H9 (cell line): Measurements from ENCODE around the gene CPLX1. TPM values are rescaled to one million over a fixed set of nuclear protein-coding genes. Genes with fewer than 3 reads are reported as not detected.

Experiments used
- DNase-seq: peaks from one replicate; pipeline ENCODE4 v3.0.0-alpha.2; 2017
- H2AFZ ChIP-seq: one replicate; pipeline ENCODE4 v1.6.1; 2013; ENCODE audit warnings: mild to moderate bottlenecking, low read length, control low read depth, moderate library complexity
- H2AK5ac ChIP-seq: 2 replicates; pipeline ENCODE4 v1.6.1; 2013; ENCODE audit warnings: low read length, control low read depth, mixed read lengths; ENCODE audit not compliant: insufficient read length
- H2BK120ac ChIP-seq: one replicate; pipeline ENCODE4 v1.6.1; 2013; ENCODE audit warnings: low read depth, mild to moderate bottlenecking, low read length, control low read depth, inconsistent platforms; ENCODE audit not compliant: poor library complexity, severe bottlenecking
- H2BK12ac ChIP-seq: 2 replicates; pipeline ENCODE4 v1.6.1; 2013; ENCODE audit warnings: low read length, control low read depth, mixed read lengths, low read depth; ENCODE audit not compliant: insufficient read length
- H2BK15ac ChIP-seq: 2 replicates; pipeline ENCODE4 v1.6.1; 2013; ENCODE audit warnings: low read depth, low read length, control low read depth
- H2BK20ac ChIP-seq: one replicate; pipeline ENCODE4 v1.6.1; 2013; ENCODE audit warnings: low read depth, mild to moderate bottlenecking, low read length, control low read depth, inconsistent platforms; ENCODE audit not compliant: poor library complexity, severe bottlenecking
- H2BK5ac ChIP-seq: 2 replicates; pipeline ENCODE4 v1.6.1; 2013; ENCODE audit warnings: low read length, control low read depth, mixed read lengths; ENCODE audit not compliant: insufficient read length
- H3K14ac ChIP-seq: 2 replicates; pipeline ENCODE4 v1.6.1; 2013; ENCODE audit warnings: low read length, control low read depth; ENCODE audit not compliant: insufficient read depth
- H3K18ac ChIP-seq: 2 replicates; pipeline ENCODE4 v1.6.1; 2013; ENCODE audit warnings: low read depth, mild to moderate bottlenecking, mixed read lengths, low read length, control low read depth; ENCODE audit not compliant: insufficient read length
- H3K23ac ChIP-seq: 2 replicates; pipeline ENCODE4 v1.6.1; 2013; ENCODE audit warnings: low read length, control low read depth, mixed read lengths, low read depth; ENCODE audit not compliant: insufficient read length
- H3K23me2 ChIP-seq: 2 replicates; pipeline ENCODE4 v1.6.1; 2013; ENCODE audit warnings: low read depth, mild to moderate bottlenecking, mixed read lengths, low read length, control low read depth; ENCODE audit not compliant: insufficient read length, poor library complexity, severe bottlenecking
- H3K27ac ChIP-seq: 2 replicates; pipeline ENCODE4 v1.5.1; 2013; ENCODE audit warnings: low read length, control low read depth, mixed read lengths, low read depth; ENCODE audit not compliant: insufficient read length
- H3K27me3 ChIP-seq: 2 replicates; pipeline ENCODE4 v1.6.1; 2013; ENCODE audit warnings: low read length, control low read depth, inconsistent platforms; ENCODE audit not compliant: insufficient read depth
- H3K4ac ChIP-seq: 2 replicates; pipeline ENCODE4 v1.6.1; 2013; ENCODE audit warnings: low read depth, mild to moderate bottlenecking, control low read depth, inconsistent platforms, low read length, moderate library complexity
- H3K4me1 ChIP-seq: 2 replicates; pipeline ENCODE4 v1.6.1; 2013; ENCODE audit warnings: low read length, control low read depth, inconsistent platforms; ENCODE audit not compliant: insufficient read depth
- H3K4me2 ChIP-seq: 2 replicates; pipeline ENCODE4 v1.6.1; 2013; ENCODE audit warnings: low read length, control low read depth, mixed read lengths; ENCODE audit not compliant: insufficient read length, insufficient read depth
- H3K56ac ChIP-seq: 2 replicates; pipeline ENCODE4 v1.6.1; 2013; ENCODE audit warnings: low read depth, mild to moderate bottlenecking, mixed read lengths, low read length, control low read depth; ENCODE audit not compliant: insufficient read length
- H3K79me1 ChIP-seq: 2 replicates; pipeline ENCODE4 v1.6.1; 2013; ENCODE audit warnings: low read depth, mild to moderate bottlenecking, moderate library complexity, low read length, control low read depth, inconsistent platforms; ENCODE audit not compliant: insufficient read depth, poor library complexity, severe bottlenecking
- H3K79me2 ChIP-seq: 2 replicates; pipeline ENCODE4 v1.6.1; 2013; ENCODE audit warnings: low read length, control low read depth, inconsistent platforms; ENCODE audit not compliant: insufficient read depth
- H3K9ac ChIP-seq: 2 replicates; pipeline ENCODE4 v1.6.1; 2013; ENCODE audit warnings: low read length, control low read depth, mixed read lengths; ENCODE audit not compliant: insufficient read length; ENCODE audit errors: extremely low read depth
- H3K9me3 ChIP-seq: one replicate; pipeline ENCODE4 v1.6.1; 2013; ENCODE audit warnings: low read depth, low read length, inconsistent platforms; ENCODE audit not compliant: control insufficient read depth
- H3T11ph ChIP-seq: one replicate; pipeline ENCODE4 v1.6.1; 2013; ENCODE audit warnings: mild to moderate bottlenecking, low read length, control low read depth, inconsistent platforms
- H4K20me1 ChIP-seq: one replicate; pipeline ENCODE4 v1.6.1; 2013; ENCODE audit not compliant: control insufficient read depth, insufficient read length, insufficient read depth
- H4K5ac ChIP-seq: 2 replicates; pipeline ENCODE4 v1.6.1; 2013; ENCODE audit warnings: low read depth, mild to moderate bottlenecking, mixed read lengths, low read length, control low read depth; ENCODE audit not compliant: insufficient read length
- H4K8ac ChIP-seq: replicated peaks from 2 replicates; pipeline ENCODE4 v1.6.1; 2013; ENCODE audit warnings: low read length, control low read depth, mixed read lengths, low read depth; ENCODE audit not compliant: insufficient read length
- H4K91ac ChIP-seq: 2 replicates; pipeline ENCODE4 v1.6.1; 2013; ENCODE audit warnings: low read depth, mild to moderate bottlenecking, moderate library complexity, mixed read lengths, low read length, control low read depth; ENCODE audit not compliant: insufficient read length
- H3K27ac Mint-ChIP-seq, 3 experiments: 2 replicates in 2 of 3; 3 replicates in 1 of 3; pipeline ENCODE4 v1.8.0; 2020 to 2021; ENCODE audit warnings: mixed read lengths in 3 of 3, mild to moderate bottlenecking in 1 of 3, moderate library complexity in 1 of 3
- H3K27me3 Mint-ChIP-seq: 2 replicates; pipeline ENCODE4 v1.8.0; 2021; ENCODE audit warnings: low read depth, mild to moderate bottlenecking, moderate library complexity, mixed read lengths
- H3K36me3 Mint-ChIP-seq, 3 experiments: 2 replicates in 2 of 3; 3 replicates in 1 of 3; pipeline ENCODE4 v1.8.0; 2020 to 2021; ENCODE audit warnings: low read depth in 3 of 3, mixed read lengths in 3 of 3; ENCODE audit not compliant: insufficient read depth in 1 of 3
- H3K4me1 Mint-ChIP-seq, 2 experiments: 2 replicates each; pipeline ENCODE4 v1.8.0; 2020; ENCODE audit warnings: mixed read lengths in 2 of 2
- H3K4me3 Mint-ChIP-seq, 2 experiments: 2 replicates in 1 of 2; 3 replicates in 1 of 2; pipeline ENCODE4 v1.8.0; 2020 to 2021; ENCODE audit warnings: mild to moderate bottlenecking in 2 of 2, mixed read lengths in 2 of 2, moderate library complexity in 1 of 2
- H3K9me3 Mint-ChIP-seq, 2 experiments: 2 replicates in 1 of 2; 3 replicates in 1 of 2; pipeline ENCODE4 v1.8.0; 2020; ENCODE audit warnings: mild to moderate bottlenecking in 2 of 2, mixed read lengths in 2 of 2, moderate library complexity in 1 of 2
- WGBS: extraction: QIAGEN DNeasy Blood & Tissue Kit; methylation state at CpG from one replicate; pipeline ENCODE4 v1.1.7; 2013; ENCODE audit warnings: missing lambda C conversion rate, low lambda C conversion rate, mixed read lengths; ENCODE audit not compliant: insufficient read length; ENCODE audit errors: extremely low coverage; 5-methylcytosine and 5-hydroxymethylcytosine counted together
- total RNA-seq: library from RNA; stranded (reverse); gene quantifications from 2 replicates; pipeline ENCODE4 v1.2.1, GENCODE V29; 2021
- TF ChIP-seq, protein P1 (sequence below): fragments of 200-600 bp; sonication (generic); conservative IDR thresholded peaks from 3 replicates; pipeline ENCODE4 v1.8.0; 2021; ENCODE audit warnings: antibody characterized with exemption, mild to moderate bottlenecking

Gene CPLX1
- total RNA-seq, 1 experiment from 2014 or later, result 0.90 TPM

DNA sequence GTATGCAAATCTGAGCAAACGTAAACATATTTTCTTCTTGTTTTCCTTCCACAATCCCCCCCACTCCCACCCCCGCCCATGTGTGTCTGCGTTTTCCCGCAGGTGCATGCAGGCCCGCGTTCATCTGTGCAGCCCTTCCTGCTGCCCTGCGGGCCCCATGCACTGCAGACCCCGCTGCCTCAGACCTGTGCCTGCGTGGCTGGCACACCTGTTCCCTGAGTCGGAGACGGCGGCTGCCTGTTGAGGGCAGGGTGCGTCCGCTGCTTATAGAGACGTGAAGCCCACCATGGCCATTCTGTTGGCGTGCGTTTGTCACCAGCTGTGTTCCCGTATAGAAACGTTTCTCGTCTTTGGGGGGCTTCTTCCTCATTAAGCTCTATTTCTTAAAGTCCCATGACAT, 68.8 kb downstream of the CPLX1 start:
- WGBS, result no CpG with 5 or more reads among the region's 20 CpGs
- peaks cover 53 to 72% (median 67%) of the 10 kb centered on the region in 3 experiments for H3K36me3 Mint-ChIP-seq

More for the DNA sequence above, 68.8 kb downstream of the CPLX1 start:
- no peaks in the 10 kb centered on the region for H3K79me1 ChIP-seq
- H3K9me3 ChIP-seq, result no peaks in the 10 kb centered on the region
- H3K9me3 Mint-ChIP-seq, result peaks cover 12 to 21% of the 10 kb centered on the region in 2 experiments
- no peak overlapping the region for H3K4me2 ChIP-seq
- H3K4ac ChIP-seq, result no peak overlapping the region
- H3K23me2 ChIP-seq, result no peaks in the 10 kb centered on the region
- H3K4me1 Mint-ChIP-seq, result no peaks in the 10 kb centered on the region; a peak in 1 of 4 replicates
- no peak overlapping the region for H3K9ac ChIP-seq
- no peak overlapping the region for H3K56ac ChIP-seq
- H2BK5ac ChIP-seq, result no peak overlapping the region
- H3K4me3 Mint-ChIP-seq, result no peak overlapping the region
- no peak overlapping the region for H3T11ph ChIP-seq
- H3K79me2 ChIP-seq, result no peaks in the 10 kb centered on the region
- H2BK15ac ChIP-seq, result no peak overlapping the region
- H3K27ac ChIP-seq, result no peak overlapping the region
- no peaks in the 10 kb centered on the region for H3K4me1 ChIP-seq
- H2BK20ac ChIP-seq, result no peak overlapping the region
- H2BK12ac ChIP-seq, result no peak overlapping the region
- DNase-seq, result no peak
- H3K18ac ChIP-seq, result no peak overlapping the region
- H3K27ac Mint-ChIP-seq, result no peak overlapping the region
- H4K20me1 ChIP-seq, result no peaks in the 10 kb centered on the region
- H4K5ac ChIP-seq, result no peak overlapping the region
- H2AK5ac ChIP-seq, result no peak overlapping the region
- H3K14ac ChIP-seq, result no peak overlapping the region
- TF ChIP-seq, protein P1, sequence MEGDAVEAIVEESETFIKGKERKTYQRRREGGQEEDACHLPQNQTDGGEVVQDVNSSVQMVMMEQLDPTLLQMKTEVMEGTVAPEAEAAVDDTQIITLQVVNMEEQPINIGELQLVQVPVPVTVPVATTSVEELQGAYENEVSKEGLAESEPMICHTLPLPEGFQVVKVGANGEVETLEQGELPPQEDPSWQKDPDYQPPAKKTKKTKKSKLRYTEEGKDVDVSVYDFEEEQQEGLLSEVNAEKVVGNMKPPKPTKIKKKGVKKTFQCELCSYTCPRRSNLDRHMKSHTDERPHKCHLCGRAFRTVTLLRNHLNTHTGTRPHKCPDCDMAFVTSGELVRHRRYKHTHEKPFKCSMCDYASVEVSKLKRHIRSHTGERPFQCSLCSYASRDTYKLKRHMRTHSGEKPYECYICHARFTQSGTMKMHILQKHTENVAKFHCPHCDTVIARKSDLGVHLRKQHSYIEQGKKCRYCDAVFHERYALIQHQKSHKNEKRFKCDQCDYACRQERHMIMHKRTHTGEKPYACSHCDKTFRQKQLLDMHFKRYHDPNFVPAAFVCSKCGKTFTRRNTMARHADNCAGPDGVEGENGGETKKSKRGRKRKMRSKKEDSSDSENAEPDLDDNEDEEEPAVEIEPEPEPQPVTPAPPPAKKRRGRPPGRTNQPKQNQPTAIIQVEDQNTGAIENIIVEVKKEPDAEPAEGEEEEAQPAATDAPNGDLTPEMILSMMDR, result no peak
- H2BK120ac ChIP-seq, result no peak overlapping the region
- H4K91ac ChIP-seq, result no peak overlapping the region
- H3K27me3 Mint-ChIP-seq, result peaks cover 2% of the 10 kb centered on the region
- no peak overlapping the region for H4K8ac ChIP-seq
- no peak overlapping the region for H2AFZ ChIP-seq
- no peak overlapping the region for H3K23ac ChIP-seq
- H3K27me3 ChIP-seq, result no peaks in the 10 kb centered on the region
